Peyer's patch (tissue), 4 donors: ENCODE data around the gene PACS1. TPM values are rescaled to one million over a fixed set of nuclear protein-coding genes. Genes with fewer than 3 reads are reported as not detected.

Experiments
- DNase-seq, 3 donors: peaks; one replicate each; pipeline ENCODE4 v3.0.0-alpha.2; 2017 to 2019
- H3K27ac ChIP-seq, 4 donors: fragments of 200-600 bp; sonication (generic); one replicate each; pipeline ENCODE4 v1.5.1; 2016 to 2019
- H3K27me3 ChIP-seq, 2 donors: fragments of 200-600 bp; sonication (generic); one replicate each; pipeline ENCODE4 v1.5.1; 2019
- H3K36me3 ChIP-seq, 3 donors: fragments of 200-600 bp; sonication (generic); one replicate each; pipeline ENCODE4 v1.5.1; 2016 to 2019
- H3K4me1 ChIP-seq, 4 donors: fragments of 200-600 bp; sonication (generic); one replicate each; pipeline ENCODE4 v1.5.1; 2016 to 2019
- H3K4me3 ChIP-seq, 4 donors: fragments of 200-600 bp; sonication (generic); 1 replicate in 3 of 4; 2 replicates in 1 of 4; pipeline ENCODE4 v1.5.1; 2016 to 2019; ENCODE audit warnings: mild to moderate bottlenecking in 1 of 4
- H3K9me3 ChIP-seq, 4 donors: fragments of 200-600 bp; sonication (generic); one replicate each; pipeline ENCODE4 v1.5.1; 2016 to 2019; ENCODE audit warnings: mild to moderate bottlenecking in 1 of 4
- CTCF ChIP-seq, 6 experiments: fragments of 450-650 bp in 4 of 6; fragments of 200-600 bp in 2 of 6; sonication (generic) in 1 of 6; IDR thresholded peaks; one replicate each; pipeline ENCODE4 v1.5.1; 2017 to 2019; ENCODE audit warnings: antibody characterized with exemption in 6 of 6, mild to moderate bottlenecking in 3 of 6, moderate library complexity in 1 of 6
- POLR2A ChIP-seq, 2 donors: fragments of 450-650 bp; IDR thresholded peaks; one replicate each; pipeline ENCODE4 v1.5.1; 2017; ENCODE audit warnings: antibody characterized with exemption in 2 of 2, mild to moderate bottlenecking in 2 of 2, moderate library complexity in 2 of 2
- total RNA-seq, 4 donors: library from RNA; depleted of rRNA; stranded (reverse); fragments of >200 nt; gene quantifications; one replicate each; pipeline ENCODE4 v1.1.0, GENCODE V29; 2016

PACS1 gene
- total RNA-seq, 4 donors from 2014 or later: 10.3 to 52.0 (median 22.3) TPM

- Histone ChIP-seq H3K9me3 (no peaks in the 10 kb centered on the region), H3K27me3 (no peaks in the 10 kb centered on the region), H3K36me3 (peaks cover 0 to 16% (median 0%) of the 10 kb centered on the region in 3 donors), H3K27ac (peak overlapping the region in 1 of 4 donors; percentile 13), H3K4me1 (peaks cover 3 to 29% (median 19%) of the 10 kb centered on the region in 4 donors), H3K4me3 (no peak overlapping the region)
- no peak for DNase-seq
- TF ChIP-seq CTCF (IDR thresholded peaks at IDR 0.05) (no peak), POLR2A (IDR thresholded peaks at IDR 0.05) (no peak)
Observed at GRCh38 chr11:66281776-66282467, 211.8 kb downstream of the PACS1 start.

GRCh38 chr11:66282468-66283455 is 212.7 kb downstream of the PACS1 start:
- Histone ChIP-seq H3K4me3 (no peak overlapping the region), H3K4me1 (peaks cover 3 to 30% (median 17%) of the 10 kb centered on the region in 4 donors), H3K27me3 (no peaks in the 10 kb centered on the region), H3K36me3 (peaks cover 0 to 16% (median 0%) of the 10 kb centered on the region in 3 donors), H3K9me3 (no peaks in the 10 kb centered on the region), H3K27ac (peak overlapping the region in 1 of 4 donors; percentile 13)
- TF ChIP-seq CTCF (IDR thresholded peaks at IDR 0.05) (peak; percentile 98 to 99 (median 99)), POLR2A (IDR thresholded peaks at IDR 0.05) (peak in 1 of 2 donors; percentile 15)
- peak; percentile 98 to 100 (median 100) for DNase-seq

GRCh38 chr11:66283461-66284105 is 213.5 kb downstream of the PACS1 start:
- Histone ChIP-seq H3K27me3 (no peaks in the 10 kb centered on the region), H3K9me3 (no peaks in the 10 kb centered on the region), H3K4me1 (peaks cover 3 to 32% (median 21%) of the 10 kb centered on the region in 4 donors), H3K4me3 (no peak overlapping the region), H3K36me3 (peaks cover 0 to 16% (median 0%) of the 10 kb centered on the region in 3 donors), H3K27ac (no peak overlapping the region)
- no peak for DNase-seq
- TF ChIP-seq POLR2A (IDR thresholded peaks at IDR 0.05) (no peak), CTCF (IDR thresholded peaks at IDR 0.05) (no peak)

GRCh38 chr11:66284526-66285078 is 214.5 kb downstream of the PACS1 start:
- peaks cover 0 to 16% (median 0%) of the 10 kb centered on the region in 3 donors for H3K36me3 ChIP-seq
- no peak overlapping the region for H3K27ac ChIP-seq
- H3K4me3 ChIP-seq: no peak overlapping the region
- no peaks in the 10 kb centered on the region for H3K27me3 ChIP-seq
- DNase-seq: no peak
- TF ChIP-seq CTCF (IDR thresholded peaks at IDR 0.05): no peak
- TF ChIP-seq POLR2A (IDR thresholded peaks at IDR 0.05): no peak
- no peaks in the 10 kb centered on the region for H3K9me3 ChIP-seq
- H3K4me1 ChIP-seq: peaks cover 3 to 30% (median 22%) of the 10 kb centered on the region in 4 donors
